GM19395 (cell line): ENCODE measurements around the gene CADM1.

Source experiments
- ATAC-seq: cut with Tn5 transposase; IDR thresholded peaks from one replicate; pipeline ENCODE4 v1.9.1; 2021; ENCODE audit warnings: mild to moderate bottlenecking, moderate library complexity; ENCODE audit not compliant: unreplicated experiment

CADM1 gene

GRCh38 chr11:115161876-115162275, 342.3 kb downstream of the CADM1 start:
- no peak for ATAC-seq

GRCh38 chr11:115159207-115159606, 345.0 kb downstream of the CADM1 start:
- no peak for ATAC-seq

GRCh38 chr11:115158053-115158452, 346.2 kb downstream of the CADM1 start:
- ATAC-seq, result no peak

GRCh38 chr11:115157247-115157646, 347.0 kb downstream of the CADM1 start:
- no peak for ATAC-seq

- no peak for ATAC-seq
Measured at GRCh38 chr11:115155978-115156377, 348.2 kb downstream of the CADM1 start.

- no peak for ATAC-seq
Measured at GRCh38 chr11:115155320-115155719, 348.9 kb downstream of the CADM1 start.

- ATAC-seq, result no peak
Measured at GRCh38 chr11:115154355-115154736, 349.9 kb downstream of the CADM1 start.

GRCh38 chr11:115153731-115154354, 350.4 kb downstream of the CADM1 start:
- ATAC-seq, result no peak

- ATAC-seq, result no peak
Measured at GRCh38 chr11:115153135-115153534, 351.1 kb downstream of the CADM1 start.

- ATAC-seq, result no peak
Measured at GRCh38 chr11:115151010-115151409, 353.2 kb downstream of the CADM1 start.

- ATAC-seq, result no peak
Measured at GRCh38 chr11:115148691-115149090, 355.5 kb downstream of the CADM1 start.

- ATAC-seq, result no peak
Measured at GRCh38 chr11:115148101-115148500, 356.1 kb downstream of the CADM1 start.

GRCh38 chr11:115147243-115147807, 356.9 kb downstream of the CADM1 start:
- no peak for ATAC-seq

GRCh38 chr11:115146425-115146824, 357.8 kb downstream of the CADM1 start:
- no peak for ATAC-seq

GRCh38 chr11:115145324-115145723, 358.9 kb downstream of the CADM1 start:
- ATAC-seq, result no peak

GRCh38 chr11:115144914-115145313, 359.3 kb downstream of the CADM1 start:
- ATAC-seq, result no peak

GRCh38 chr11:115144014-115144413, 360.2 kb downstream of the CADM1 start:
- ATAC-seq, result no peak

GRCh38 chr11:115141231-115142114, 362.7 kb downstream of the CADM1 start:
- ATAC-seq, result no peak

GRCh38 chr11:115135936-115136335, 368.3 kb downstream of the CADM1 start:
- no peak for ATAC-seq

GRCh38 chr11:115134926-115135325, 369.3 kb downstream of the CADM1 start:
- ATAC-seq, result no peak

GRCh38 chr11:115133475-115134209, 370.6 kb downstream of the CADM1 start:
- ATAC-seq, result no peak
